ENCODE results near the gene CCDC184.

Gene CCDC184

GRCh38 chr12:48179466-48179865 lies 4.0 kb upstream of the CCDC184 start:
- DNase-seq (ENCODE audit: low spot score) = no peak

GRCh38 chr12:48180424-48180823 lies 3.0 kb upstream of the CCDC184 start:
- DNase-seq (ENCODE audit: low spot score) = no peak

GRCh38 chr12:48180857-48181495 lies 2.5 kb upstream of the CCDC184 start:
- DNase-seq (ENCODE audit: low spot score) = no peak

GRCh38 chr12:48182631-48183030 lies 813 bp upstream of the CCDC184 start:
- DNase-seq (ENCODE audit: low spot score) = no peak

- no peak for DNase-seq (ENCODE audit: low spot score)
Observed at GRCh38 chr12:48183876-48184548, 568 bp downstream of the CCDC184 start.

GRCh38 chr12:48184549-48184922 lies 1.1 kb downstream of the CCDC184 start:
- DNase-seq (ENCODE audit: low spot score) = no peak

- DNase-seq (ENCODE audit: low spot score) = peak; percentile 77
Observed at GRCh38 chr12:48185181-48185919, 1.9 kb downstream of the CCDC184 start.

- no peak for DNase-seq (ENCODE audit: low spot score)
Observed at GRCh38 chr12:48187916-48188695, 4.7 kb downstream of the CCDC184 start.

GRCh38 chr12:48189331-48190125 lies 6.1 kb downstream of the CCDC184 start:
- DNase-seq (ENCODE audit: low spot score) = peak; percentile 92

- DNase-seq (ENCODE audit: low spot score) = no peak
Observed at GRCh38 chr12:48191096-48191495, 7.7 kb downstream of the CCDC184 start.

- DNase-seq (ENCODE audit: low spot score) = no peak
Observed at GRCh38 chr12:48192861-48193260, 9.4 kb downstream of the CCDC184 start.

- no peak for DNase-seq (ENCODE audit: low spot score)
Observed at GRCh38 chr12:48193623-48194022, 10.2 kb downstream of the CCDC184 start.

- no peak for DNase-seq (ENCODE audit: low spot score)
Observed at GRCh38 chr12:48194799-48195201, 11.4 kb downstream of the CCDC184 start.

GRCh38 chr12:48197549-48197970 lies 14.1 kb downstream of the CCDC184 start:
- DNase-seq (ENCODE audit: low spot score) = peak; percentile 83

- DNase-seq (ENCODE audit: low spot score) = peak; percentile 99
Observed at GRCh38 chr12:48197971-48198671, 14.7 kb downstream of the CCDC184 start.

GRCh38 chr12:48198672-48198971 lies 15.2 kb downstream of the CCDC184 start:
- DNase-seq (ENCODE audit: low spot score) = peak; percentile 56

- no peak for DNase-seq (ENCODE audit: low spot score)
Observed at GRCh38 chr12:48198985-48199384, 15.5 kb downstream of the CCDC184 start.

- DNase-seq (ENCODE audit: low spot score) = no peak
Observed at GRCh38 chr12:48199774-48200221, 16.4 kb downstream of the CCDC184 start.

GRCh38 chr12:48201091-48201490 lies 17.6 kb downstream of the CCDC184 start:
- no peak for DNase-seq (ENCODE audit: low spot score)

- DNase-seq (ENCODE audit: low spot score) = no peak
Observed at GRCh38 chr12:48201516-48201915, 18.1 kb downstream of the CCDC184 start.

- DNase-seq (ENCODE audit: low spot score) = no peak
Observed at GRCh38 chr12:48202766-48203165, 19.3 kb downstream of the CCDC184 start.
